Renal cortical epithelial cell (primary cell): ENCODE results near the gene SDK1. TPM values are rescaled to one million over a fixed set of nuclear protein-coding genes. Genes with fewer than 3 reads are reported as not detected.

ENCODE experiments used
- DNase-seq: peaks from one replicate; pipeline ENCODE4 v3.0.0-alpha.2; 2011; ENCODE audit warnings: low read depth
- total RNA-seq: library from RNA; depleted of rRNA; stranded (reverse); fragments of >200 nt; gene quantifications from 2 replicates; pipeline ENCODE4 v1.2.3, GENCODE V29; 2014

SDK1 gene
- total RNA-seq, 1 donor from 2014 or later, result 30.9 TPM

DNA sequence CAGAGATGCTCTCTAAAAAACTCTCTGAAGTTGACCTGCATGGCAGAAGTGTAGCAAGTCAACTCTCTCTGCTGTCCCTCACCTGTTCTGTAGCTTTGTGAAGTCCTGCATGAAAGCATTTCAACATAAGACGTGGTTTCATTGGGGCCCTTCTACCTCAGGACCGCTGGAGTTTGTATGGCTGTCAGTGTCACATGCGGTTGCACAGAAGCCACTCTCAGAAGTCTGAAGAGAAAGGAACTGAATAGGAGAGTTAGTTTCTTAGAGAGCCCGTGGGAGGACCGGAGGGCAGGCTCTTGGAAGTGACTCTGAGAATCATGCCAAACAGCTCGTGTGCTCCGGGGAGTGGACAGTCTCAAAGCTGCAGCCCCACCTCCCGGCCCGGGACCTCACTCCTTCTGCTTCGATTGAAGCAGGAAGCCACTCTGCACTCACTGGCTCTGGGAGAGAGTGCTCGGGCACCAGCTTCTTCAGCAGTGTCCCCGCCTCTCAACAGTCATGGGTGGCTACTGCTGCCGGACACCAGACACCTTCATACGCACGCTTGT is 486.7 kb downstream of the SDK1 start:
- DNase-seq, result peak; percentile 25

DNA sequence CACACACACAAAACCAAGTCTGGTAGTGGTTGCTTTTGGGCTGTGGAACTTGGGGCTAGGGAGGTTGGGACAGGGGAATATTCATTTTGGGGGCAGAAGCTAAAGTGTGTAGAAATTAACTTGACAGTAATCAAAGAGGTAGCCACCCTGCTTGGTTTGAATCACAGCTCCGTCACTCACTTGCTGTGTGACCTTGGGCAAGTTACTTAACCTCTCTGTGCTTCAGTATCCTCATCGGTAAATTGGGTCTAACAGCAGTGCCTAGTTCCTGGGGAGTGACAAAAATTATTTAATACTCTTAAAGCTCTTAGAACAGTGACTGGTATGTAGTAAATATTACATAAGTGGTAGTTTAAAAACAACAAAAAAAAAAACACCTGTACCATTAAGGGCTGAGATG is 489.8 kb downstream of the SDK1 start:
- DNase-seq, result no peak

DNA sequence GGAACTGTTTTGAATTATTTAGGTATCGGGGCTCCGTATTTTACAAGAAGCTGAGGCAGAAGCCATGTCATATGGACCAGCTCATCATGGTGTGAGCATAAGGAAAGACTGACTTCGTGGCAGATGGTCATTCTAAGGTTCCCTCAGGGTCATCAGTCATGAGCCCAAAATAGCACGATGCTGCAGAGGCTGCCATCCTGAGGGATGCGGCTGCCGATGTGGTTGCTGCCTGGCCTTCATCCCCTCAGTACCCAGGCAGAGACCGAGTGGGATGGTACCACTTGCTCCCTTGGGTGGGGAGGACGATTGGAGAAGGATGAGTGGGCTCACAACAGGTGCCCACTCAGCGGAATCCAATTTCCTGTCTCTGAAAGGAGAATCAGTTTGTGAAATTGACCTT is 490.3 kb downstream of the SDK1 start:
- DNase-seq, result no peak

DNA sequence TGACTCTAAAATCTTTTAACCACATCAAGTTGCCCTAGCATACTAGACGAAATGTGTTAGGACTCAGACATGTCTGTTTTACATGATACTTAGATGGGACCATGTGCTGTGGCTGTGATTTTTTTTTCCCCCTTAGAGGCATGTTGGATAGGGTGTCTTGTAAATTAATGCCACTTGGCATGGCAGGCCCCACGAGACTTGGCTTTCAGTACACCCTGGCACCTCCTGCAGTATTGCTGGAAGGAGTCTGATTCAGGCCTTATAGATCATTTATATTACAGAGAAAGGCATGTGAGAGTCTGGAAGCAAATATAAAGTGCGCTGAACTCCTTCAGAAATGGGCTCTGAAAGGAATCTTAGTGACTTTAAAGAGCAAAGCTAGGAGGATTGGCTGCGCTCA is 494.1 kb downstream of the SDK1 start:
- no peak for DNase-seq

DNA sequence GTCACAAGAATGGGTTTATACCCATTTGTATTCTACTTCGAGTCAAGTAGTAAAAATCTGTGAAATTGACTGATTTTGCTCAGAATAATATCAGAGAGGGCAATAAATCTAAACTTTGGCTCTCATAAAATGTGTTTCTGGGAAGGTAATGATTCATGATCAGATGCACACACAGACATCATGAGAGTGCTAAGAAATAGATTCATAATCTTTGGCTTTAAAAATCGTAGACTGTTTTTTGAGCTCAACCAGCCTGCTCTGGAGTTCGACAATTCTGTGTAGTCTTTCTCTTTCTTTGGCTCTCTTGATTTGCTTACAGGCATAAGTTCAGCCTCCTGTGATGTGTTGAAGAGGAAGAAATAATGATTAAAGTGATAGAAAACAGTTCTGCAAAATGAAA is 494.7 kb downstream of the SDK1 start:
- DNase-seq, result no peak

DNA sequence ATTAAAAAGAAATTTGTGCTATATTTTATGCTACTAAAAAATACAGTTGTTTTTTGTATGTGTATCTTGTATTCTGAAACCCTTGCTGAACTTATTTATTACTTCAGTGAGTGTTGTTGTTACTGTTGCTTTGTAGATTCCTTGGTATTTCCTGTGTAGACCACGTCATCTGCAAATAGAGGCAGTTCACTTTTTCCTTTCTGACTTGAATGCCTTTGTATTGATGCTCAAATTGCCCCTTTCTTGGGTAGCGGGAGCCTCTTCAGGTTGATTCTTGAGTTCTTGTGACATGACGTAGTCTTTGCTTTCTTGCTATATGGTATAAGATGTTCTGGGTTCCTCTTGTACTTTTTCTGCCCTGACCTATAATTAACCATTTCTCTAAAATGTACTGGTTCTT is 504.1 kb downstream of the SDK1 start:
- peak; percentile 33 for DNase-seq

DNA sequence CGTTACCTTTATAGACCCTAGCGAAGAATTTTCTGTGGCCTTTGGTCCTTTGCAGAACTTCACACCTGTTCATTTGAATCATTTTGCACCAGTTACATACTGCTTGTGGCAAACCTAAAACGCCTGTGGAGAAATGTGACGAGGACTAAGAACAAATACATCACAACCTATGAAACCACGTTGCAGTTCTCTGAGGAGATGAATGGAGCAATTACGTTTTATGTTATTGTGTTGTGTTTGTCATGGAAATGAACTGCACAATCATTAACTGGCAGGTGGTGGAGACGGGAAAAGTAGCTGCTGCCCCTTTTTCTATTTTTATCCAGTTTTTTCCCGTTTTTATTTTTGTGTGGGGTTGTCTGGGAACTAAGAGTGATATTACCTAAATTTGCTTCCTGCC is 505.5 kb downstream of the SDK1 start:
- no peak for DNase-seq

DNA sequence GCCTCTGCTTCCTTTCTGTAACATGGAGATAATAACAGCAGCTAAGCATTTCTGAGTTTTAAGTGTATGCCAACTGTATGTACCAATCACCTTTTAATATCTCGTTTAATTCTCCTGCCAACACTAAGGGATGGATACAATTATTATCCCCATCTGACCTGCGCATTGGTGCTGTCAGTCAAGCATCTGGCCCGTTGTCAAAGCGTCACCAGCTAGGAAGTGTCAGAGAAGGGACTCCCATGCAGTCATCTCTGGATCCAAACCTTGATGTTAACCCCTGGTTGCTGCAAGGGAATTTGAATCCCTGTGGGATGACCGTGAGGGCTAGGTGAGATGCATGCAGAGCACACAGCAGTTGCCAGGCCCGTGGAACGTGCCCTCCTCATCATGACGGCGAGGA is 506.8 kb downstream of the SDK1 start:
- DNase-seq, result no peak

DNA sequence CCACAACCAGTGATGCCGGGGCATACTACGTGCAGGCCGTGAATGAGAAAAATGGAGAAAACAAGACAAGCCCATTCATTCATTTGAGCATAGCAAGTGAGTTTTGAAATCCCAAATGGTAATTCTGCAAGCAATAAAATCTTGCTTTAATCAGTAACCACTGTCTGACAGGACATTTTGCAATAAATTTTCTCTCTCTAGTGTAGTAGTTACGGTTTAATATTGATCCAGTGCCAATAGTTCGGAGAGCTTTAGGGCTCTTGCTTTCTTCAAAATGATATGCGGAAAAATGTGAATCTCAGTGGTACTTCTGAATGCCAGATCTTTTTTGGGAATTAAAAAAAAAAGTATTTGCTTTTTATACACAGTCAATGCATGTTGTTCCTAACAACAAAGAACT is 520.4 kb downstream of the SDK1 start:
- DNase-seq, result peak; percentile 43

DNA sequence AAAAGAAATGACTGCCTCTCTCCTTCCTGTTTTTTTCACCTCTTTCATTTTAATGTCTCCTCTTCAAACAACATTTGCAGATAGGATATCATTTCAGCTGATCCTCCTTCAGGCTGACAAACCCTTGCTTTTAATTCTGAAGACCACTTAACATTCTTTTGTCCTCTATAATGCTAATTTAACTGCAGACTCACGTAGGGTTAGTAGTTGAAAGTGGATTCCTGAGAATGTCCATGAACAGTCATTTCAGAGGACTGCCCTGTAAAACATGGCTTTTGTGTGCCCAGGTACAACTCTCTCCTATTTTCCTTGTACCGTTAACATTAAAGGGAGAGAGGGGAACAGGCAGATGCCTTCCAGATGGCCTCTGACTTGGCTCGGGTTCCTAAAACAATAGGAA is 524.4 kb downstream of the SDK1 start:
- DNase-seq, result no peak

DNA sequence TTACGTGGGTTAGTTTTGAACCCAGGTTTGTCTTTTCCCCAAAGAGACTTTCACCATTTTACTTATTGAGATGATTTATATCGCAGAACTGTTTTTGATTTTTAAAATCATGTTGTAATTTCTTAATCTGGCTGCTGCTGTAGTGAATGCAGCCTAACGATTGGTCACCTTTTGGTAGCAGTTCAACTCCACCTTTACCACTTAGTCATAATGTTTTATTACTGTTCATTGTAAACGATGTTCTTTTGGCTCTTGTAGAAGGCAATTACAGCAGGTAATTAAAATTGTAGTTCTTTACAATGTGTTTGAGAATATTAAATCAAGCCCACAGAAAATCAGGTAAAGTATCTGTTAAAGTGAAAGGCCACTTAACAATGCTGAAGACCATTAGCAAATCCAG is 531.1 kb downstream of the SDK1 start:
- DNase-seq, result no peak

DNA sequence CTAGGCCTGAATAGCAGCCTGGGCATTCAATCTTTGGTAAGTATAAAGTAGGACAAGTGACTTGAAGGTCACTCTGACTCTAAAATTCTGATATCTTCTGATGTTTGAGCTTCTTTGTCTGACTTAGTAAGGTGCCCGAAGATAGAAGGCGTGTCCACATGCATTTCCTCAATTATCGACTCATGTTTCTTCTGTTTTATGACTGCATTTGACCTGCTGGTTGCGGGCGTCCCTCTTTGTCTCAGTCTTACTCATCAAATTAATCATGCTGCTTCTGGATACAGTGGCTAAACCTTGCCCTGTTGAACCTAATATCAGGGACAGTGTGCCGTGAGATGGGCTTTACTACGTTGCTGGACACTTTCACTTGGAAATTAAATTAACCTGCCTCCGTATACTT is 534.1 kb downstream of the SDK1 start:
- DNase-seq, result peak; percentile 19

DNA sequence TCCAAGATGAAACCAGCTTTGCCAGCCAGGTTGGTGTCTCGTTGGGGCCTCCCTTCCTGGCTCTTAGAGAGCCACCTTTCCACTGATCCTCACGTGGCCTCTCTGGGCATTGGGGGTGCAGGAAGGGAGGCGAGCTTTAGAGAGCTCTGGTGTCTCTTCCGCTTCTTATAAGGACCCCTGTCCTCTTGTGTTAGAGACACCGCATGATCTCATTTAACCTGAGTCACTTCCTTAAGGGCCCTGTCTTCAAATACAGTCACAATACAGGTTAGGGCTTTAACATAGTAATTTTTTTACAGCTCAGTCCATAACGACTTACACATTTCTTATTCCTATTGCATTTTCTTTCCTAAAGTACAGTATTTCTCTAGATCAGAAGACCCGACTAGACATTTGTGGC is 535.8 kb downstream of the SDK1 start:
- DNase-seq, result no peak

DNA sequence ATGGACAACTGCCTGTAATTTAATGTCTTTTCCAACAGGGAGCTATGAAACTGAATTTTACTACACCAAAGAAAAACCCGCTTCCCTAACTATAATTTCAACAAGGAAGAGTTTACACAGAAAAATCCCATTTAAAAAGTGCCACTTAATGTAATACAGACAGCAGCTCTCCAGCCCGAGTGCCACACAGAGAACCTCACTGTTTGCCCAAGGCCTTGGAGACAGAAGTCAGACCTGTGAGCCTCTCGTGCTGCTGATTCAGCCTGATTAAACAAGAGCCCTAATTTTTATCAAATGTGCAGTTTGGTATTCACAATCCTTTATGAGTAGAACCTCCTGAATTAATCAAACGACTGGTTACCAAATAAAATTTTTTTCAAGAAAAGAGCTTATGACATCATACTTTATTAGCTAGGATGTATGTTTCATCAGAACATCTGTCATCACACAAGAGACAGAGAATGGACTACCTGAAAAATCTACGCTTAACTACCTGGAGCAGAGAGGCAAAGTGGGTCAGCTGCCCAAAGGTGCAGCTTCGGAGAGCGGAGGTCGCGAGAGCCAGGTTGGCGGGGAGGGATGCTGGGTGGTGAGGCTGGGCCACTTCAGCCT is 543.6 kb downstream of the SDK1 start:
- DNase-seq, result no peak

DNA sequence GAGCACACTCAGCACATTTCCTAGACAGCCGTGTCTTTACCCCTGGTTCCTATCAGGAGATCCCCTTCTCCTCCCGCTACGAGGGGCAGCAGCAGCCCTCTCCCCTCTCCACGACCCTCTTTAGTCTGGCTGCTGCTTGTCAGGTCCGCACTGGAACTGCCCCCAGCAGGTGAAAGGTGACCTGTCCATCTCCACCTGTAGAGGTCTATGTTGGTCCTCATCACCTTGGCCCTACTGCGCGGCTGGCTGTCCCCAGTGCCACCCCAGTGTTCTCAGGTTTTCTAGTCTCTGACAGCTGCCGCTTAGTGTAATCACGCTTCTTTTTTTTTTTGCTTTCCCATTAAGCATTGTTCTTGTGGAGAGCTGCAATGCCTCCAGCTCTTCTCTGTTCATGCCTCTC is 545.7 kb downstream of the SDK1 start:
- DNase-seq, result no peak

DNA sequence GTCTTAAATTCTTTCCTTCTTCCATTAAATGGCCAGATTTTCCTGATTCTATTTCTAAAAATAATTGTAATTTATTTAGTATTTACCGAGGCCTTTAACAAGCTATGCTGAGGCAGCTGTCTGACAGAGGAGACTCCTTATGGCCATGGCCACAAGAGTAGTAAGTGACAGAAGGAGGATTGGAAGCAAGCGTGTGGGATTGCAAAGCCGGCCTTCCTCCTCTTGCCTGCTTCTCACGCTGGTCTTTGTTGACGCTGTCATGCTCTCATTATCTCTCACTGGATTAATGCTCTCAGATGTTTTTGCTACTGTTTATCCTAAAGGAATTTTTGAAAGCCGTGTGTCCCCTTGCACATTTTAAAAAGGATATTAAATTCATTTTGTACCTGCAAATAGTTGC is 546.3 kb downstream of the SDK1 start:
- no peak for DNase-seq

DNA sequence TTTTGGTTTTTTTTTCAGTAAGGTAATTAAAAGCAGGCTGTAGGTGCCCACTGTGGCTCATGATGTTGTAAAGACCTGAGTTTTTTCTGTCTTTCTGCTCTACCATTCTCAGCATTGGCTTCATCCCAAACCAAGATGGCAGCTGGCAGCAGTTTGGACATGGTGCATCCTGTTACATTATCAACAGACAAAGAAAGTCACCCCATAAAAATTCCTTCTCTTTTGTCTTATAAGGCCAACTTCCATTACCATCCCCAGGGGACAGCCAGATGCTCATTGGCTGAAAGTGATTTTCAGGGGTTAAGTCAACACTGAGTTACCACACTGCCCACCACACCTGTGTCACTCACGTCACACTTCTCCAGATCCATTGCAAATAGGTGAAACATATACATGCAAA is 558.4 kb downstream of the SDK1 start:
- DNase-seq, result no peak

DNA sequence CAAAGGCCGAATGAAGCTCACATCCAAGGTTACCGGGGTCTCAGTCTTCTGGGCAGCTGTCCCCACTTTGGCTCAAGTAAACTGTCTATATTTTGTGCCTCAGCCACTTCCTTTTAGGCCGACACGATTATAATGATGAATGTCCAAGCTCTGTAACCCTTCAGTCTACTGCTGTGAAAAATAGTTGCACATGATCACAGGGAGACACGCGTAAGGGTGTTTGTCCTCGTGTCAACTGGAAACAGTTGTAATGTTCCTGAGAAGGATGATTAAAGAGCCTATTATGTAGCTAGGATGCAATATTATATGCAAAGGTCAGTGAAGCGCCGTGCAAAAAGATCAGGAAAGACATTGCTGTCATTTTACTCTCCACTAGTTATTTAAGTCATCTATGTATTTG is 559.9 kb downstream of the SDK1 start:
- DNase-seq, result no peak

DNA sequence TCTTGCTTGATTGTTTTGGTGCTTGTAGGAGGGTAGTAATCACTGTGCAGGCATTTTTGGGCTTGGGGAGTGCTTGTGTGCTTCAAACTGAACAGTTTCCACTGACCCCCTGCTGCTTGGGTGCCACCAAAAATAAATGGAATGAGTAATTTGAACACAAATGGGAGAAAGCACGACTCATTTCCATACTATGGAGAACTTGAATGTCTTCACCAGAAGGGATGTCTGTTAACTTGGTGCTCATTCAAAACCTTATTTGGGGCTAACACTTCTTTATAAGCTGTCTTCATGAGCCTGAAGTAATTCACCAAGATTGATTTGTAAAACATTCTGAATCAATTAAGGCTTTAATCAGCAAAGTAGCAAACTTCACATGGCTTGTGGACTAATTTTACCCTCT is 560.3 kb downstream of the SDK1 start:
- peak; percentile 23 for DNase-seq

DNA sequence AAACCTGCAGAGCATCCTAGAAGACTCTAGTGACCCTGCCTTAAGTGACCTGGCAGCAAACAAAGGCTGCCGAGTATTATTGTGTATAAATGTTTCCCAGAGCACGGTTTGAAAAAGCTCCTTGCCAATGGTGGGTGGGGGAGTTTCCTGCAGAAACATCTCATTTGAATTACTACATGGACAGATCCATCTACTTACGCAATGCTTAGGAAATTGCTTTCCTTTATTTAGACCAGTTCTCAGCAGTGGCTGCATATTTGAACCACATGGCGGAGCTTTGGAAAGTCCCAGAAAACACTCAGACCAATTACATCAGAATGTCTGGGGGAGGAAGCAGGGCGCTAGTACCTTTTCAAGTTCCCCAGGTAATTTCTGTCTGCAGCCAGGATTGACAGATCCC is 560.9 kb downstream of the SDK1 start:
- peak; percentile 98 for DNase-seq

DNA sequence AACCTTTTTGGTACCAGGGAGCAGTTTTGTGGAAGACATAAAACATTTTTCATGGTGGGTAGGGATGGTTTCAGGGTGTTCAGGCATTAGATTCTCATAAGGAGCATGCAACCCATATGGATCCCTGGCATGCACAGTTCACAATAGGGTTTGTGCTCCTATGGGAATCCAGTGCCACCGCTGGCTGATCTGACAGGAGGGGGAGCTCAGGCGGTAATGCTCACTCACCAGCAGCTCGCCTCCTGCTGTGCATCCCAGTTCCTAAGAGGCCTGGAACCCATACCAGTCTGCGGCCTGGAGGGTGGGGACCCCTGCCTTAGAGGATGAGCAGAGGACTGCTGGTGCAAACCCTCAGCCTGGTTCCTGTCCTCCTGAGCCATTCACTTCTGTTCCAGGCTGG is 561.7 kb downstream of the SDK1 start:
- no peak for DNase-seq

DNA sequence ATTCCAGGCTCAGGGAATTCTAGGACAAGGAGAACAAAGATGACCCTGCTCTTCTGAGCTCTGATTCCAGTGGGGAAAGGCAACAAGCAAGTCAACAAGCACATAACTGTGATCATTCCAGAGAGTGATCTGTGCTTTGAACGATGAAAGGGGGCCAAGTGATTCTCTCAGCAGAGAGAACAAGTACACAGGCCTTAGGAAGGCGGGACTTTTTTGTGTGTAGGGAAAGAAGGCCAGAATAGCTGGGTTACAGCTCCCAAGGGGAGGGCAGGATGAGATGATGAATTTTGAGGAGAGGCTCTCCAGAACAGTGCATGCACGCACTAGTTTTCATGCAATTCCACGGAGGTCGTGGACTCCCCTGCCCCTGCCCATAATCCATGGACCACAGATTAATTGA is 565.2 kb downstream of the SDK1 start:
- no peak for DNase-seq

DNA sequence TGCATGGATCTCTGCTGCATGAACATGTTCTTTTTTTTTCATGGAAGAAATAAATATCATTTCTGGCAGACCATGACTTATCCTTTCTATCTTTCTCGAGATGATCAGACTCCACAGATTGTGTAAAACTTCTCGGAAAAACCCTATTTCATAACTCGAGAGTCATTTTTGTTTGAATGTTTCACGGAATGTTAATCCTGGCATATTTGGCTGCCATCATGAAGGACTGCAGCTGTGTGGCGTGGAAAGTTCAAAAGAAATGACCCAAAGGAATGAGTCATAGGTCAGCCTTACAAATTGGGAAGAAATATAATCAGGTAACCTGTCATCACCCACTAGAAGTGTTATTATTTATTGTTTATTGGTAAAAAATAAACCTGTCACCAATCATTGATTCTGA is 566.8 kb downstream of the SDK1 start:
- no peak for DNase-seq

DNA sequence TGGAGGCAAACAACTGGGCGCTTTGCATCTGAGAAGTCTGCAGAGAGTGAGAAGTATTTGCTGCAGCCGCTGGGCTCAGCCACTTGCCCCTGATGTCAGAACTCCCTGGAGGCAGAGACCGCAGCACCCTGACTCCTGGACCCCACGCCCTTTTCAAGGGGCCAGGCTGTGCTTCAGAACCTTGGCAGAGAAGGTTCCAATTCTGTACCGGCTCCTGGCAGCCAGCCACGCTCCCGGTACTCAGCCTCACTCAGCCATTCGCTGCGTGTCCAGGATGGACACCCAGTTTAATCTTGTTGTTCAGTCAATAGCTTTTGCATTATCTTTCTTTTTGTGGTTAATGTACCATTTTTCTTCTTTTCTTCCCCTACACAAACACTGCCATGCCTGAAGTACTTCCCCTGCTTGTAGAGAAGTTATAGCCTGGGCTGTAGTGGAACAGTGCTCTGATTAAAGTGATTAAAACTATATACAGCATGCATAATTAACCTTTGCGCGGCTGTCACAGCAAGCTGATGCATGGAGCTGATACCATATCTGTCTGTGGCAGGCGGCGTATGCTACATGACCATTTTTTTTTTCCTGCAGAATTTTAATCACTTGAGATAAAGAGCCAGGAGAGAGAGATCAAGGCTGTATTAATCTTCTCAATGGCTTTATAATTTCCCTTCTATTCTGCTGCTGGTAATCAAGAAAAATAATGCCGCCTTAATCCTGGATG is 578.5 kb downstream of the SDK1 start:
- no peak for DNase-seq
